ENCODE data around the gene FAM50B.

The FAM50B gene

GRCh38 chr6:3852391-3852790 lies 3.2 kb downstream of the FAM50B start:
- no peak for DNase-seq (ENCODE audit: low spot score)
- TF ChIP-seq CTCF (conservative IDR thresholded peaks at IDR 0.05; ENCODE audit: low read depth): no peak
- ChIA-PET CTCF (interaction anchor here (0.6 to 1.0 kb wide), 3 partner anchors 45 to 619 kb away, joined by 3 to 6 read pairs (median 6); no protein-coding TSS in a partner anchor), POLR2A (ENCODE audit: low non-redundant PET) (no interaction called here)
- no peak overlapping the region for H3K27ac ChIP-seq

- H3K27ac ChIP-seq: no peak overlapping the region
- CTCF ChIA-PET: no interaction called here
- POLR2A ChIA-PET (ENCODE audit: low non-redundant PET): no interaction called here
- DNase-seq (ENCODE audit: low spot score): no peak
- TF ChIP-seq CTCF (conservative IDR thresholded peaks at IDR 0.05; ENCODE audit: low read depth): no peak
These were observed 6.7 kb downstream of the FAM50B start for GRCh38 chr6:3855866-3856265.

- DNase-seq (ENCODE audit: low spot score): no peak
- H3K27ac ChIP-seq: no peak overlapping the region
- ChIA-PET POLR2A (ENCODE audit: low non-redundant PET) (no interaction called here), CTCF (interaction anchor here (0.6 kb wide), 2 partner anchors 19 to 77 kb away, joined by 3 to 6 read pairs; no protein-coding TSS in a partner anchor)
- TF ChIP-seq CTCF (conservative IDR thresholded peaks at IDR 0.05; ENCODE audit: low read depth): no peak
These were observed 7.4 kb downstream of the FAM50B start for GRCh38 chr6:3856576-3856975.

- TF ChIP-seq CTCF (conservative IDR thresholded peaks at IDR 0.05; ENCODE audit: low read depth): no peak
- POLR2A ChIA-PET (ENCODE audit: low non-redundant PET): no interaction called here
- H3K27ac ChIP-seq: no peak overlapping the region
- no peak for DNase-seq (ENCODE audit: low spot score)
- CTCF ChIA-PET: no interaction called here
These were observed 8.6 kb downstream of the FAM50B start for GRCh38 chr6:3857468-3858456.

- TF ChIP-seq CTCF (conservative IDR thresholded peaks at IDR 0.05; ENCODE audit: low read depth): no peak
- POLR2A ChIA-PET (ENCODE audit: low non-redundant PET): no interaction called here
- no peak overlapping the region for H3K27ac ChIP-seq
- DNase-seq (ENCODE audit: low spot score): no peak
- CTCF ChIA-PET: no interaction called here
These were observed 10.8 kb downstream of the FAM50B start for GRCh38 chr6:3859878-3860552.

- POLR2A ChIA-PET (ENCODE audit: low non-redundant PET): interaction anchor here (0.7 kb wide), 1 partner anchor 860 kb away, joined by 3 read pairs; no protein-coding TSS in a partner anchor
- TF ChIP-seq CTCF (conservative IDR thresholded peaks at IDR 0.05; ENCODE audit: low read depth): no peak
- CTCF ChIA-PET: interaction anchor here (0.6 to 0.7 kb wide), 3 partner anchors 20 to 113 kb away, joined by 3 to 4 read pairs (median 3); no protein-coding TSS in a partner anchor
- DNase-seq (ENCODE audit: low spot score): no peak
- H3K27ac ChIP-seq: no peak overlapping the region
These were observed 12.3 kb downstream of the FAM50B start for GRCh38 chr6:3861424-3861823.
